NCI-H524 (cell line): ENCODE data around the gene KRTAP3-2.
A peak's percentile ranks its signal among the peaks of the same experiment; 100 is the strongest.
"Not testable (repeated sequence)": the region's sequence is repeated elsewhere in the genome, so short reads cannot be mapped to it uniquely, and the experiment has no call there.

Source experiments
- DNase-seq, 2 experiments: peaks; one replicate each; lab custom pipeline; 2025; lab: John Stamatoyannopoulos, UW

Gene KRTAP3-2

DNA sequence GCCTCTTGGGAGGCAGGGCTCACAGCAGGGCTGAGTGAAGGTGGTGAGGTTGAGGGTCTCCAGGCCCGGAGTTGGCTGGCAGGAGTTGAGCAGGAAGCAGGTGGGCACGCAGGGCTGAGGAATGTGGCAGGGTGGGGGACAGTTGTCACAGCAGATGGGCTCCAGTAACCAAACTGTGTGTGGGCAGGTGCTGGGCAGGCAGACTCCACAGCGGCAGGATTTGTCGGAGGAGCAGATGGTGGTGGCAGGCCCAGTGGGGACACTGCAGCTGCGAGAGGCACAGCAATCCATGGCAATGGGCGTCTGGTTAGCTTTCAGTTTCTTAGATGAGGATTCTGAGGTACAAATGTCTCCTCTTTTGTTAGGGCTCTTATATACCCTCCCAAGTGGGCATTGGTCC lies at the start of gene KRTAP3-2:
TSS of gene KRTAP3-2 (minus strand) at position 344 of the 400 bp plus-strand sequence. CDS start at position 291, 53 bp downstream.
- peak in 1 of 2 experiments; percentile 15 for DNase-seq

DNA sequence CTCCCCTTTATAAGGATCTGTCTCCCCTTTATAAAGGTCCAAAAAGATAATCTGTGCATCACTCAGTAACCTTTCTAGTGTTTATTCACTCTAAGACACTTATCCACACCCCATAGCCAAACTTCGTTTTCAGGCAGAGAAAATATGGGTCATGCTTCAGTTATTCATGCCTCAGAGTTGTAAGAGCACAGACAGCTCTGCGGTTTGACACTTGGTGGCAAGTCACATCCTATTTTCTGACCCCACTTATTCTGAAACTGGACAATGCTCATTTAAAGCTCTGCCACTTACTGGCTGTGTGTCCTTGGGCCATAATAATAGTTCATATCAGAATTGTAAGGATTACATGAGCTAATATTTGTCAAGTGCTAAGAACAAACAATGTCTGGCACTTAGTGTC lies 49.4 kb upstream of the KRTAP3-2 start:
- DNase-seq, result no peak

DNA sequence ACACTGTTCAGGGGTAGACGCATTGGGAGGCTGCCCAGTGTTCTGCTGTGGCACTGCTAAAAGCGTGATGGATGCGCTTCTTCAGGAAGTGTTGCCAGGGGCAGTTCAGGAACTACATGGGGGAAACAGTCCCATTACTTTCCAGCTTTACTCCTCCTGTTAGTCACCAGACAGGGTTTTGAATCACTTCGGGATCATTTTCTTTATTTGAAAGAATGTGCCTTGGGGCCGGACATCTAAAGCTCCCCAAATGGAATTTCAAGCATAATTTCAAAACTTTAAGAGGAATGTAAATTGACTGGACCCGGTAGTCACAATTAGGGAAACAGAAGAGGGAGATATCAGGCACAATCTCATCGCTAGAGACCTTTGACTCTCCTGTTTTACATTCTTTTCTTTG lies 48.7 kb upstream of the KRTAP3-2 start:
- no peak for DNase-seq

DNA sequence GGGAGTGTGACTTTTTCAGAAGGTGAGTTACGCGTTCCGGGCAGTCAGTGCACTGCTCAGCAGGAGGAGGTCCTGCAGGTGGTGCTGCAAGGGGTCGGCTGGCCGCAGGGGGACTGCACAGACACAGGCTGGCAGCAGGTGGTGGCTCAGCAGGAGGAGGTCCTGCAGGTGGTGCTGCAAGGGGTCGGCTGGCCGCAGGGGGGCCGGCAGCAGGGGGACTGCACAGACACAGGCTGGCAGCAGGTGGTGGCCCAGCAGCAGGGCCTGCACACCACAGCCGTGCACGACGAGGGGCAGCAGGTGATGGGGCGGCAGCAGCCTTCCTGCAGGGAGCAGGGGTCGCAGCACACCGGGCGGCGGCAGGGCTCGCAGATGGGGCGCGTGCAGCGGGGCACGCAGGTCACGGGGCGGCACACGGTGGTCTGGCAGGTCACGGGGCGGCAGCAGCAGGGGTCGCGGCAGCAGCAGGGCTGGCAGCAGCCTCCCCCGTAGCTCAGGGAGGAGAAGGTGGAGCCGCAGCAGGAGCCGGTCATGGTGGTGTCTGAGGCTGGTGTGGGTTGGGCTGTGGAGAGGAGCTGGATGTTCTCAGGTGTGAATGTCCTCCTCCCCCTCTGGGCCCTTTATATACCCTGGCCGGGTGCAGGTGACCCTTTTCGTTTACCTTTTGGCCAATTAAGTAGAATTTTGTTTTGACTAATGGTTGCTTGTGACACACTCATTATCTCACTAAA lies 47.2 kb upstream of the KRTAP3-2 start, which contains the start of gene KRTAP2-1:
TSS of gene KRTAP2-1 (minus strand) at position 582 of the 731 bp plus-strand sequence. CDS start at position 533, 49 bp downstream.
- DNase-seq, result not testable (repeated sequence)

DNA sequence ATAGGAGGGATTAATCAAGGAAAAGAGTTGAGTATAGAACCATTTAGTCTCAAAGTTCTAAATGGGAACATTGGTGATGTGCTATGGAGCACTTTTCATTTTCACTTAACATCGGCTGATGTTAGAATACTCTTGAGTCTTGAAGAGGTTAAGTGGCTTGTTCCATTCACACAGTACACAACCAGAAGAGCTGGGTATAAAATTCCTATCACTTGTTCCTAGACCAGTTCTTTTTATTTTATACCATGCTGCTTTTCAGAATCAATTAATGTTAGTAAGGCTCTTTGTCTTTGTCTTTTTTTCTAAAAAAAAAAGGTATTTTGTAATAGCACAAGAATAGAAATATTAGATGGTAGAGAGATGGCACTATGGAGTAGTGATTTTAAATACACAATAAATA lies 43.2 kb upstream of the KRTAP3-2 start:
- no peak for DNase-seq

DNA sequence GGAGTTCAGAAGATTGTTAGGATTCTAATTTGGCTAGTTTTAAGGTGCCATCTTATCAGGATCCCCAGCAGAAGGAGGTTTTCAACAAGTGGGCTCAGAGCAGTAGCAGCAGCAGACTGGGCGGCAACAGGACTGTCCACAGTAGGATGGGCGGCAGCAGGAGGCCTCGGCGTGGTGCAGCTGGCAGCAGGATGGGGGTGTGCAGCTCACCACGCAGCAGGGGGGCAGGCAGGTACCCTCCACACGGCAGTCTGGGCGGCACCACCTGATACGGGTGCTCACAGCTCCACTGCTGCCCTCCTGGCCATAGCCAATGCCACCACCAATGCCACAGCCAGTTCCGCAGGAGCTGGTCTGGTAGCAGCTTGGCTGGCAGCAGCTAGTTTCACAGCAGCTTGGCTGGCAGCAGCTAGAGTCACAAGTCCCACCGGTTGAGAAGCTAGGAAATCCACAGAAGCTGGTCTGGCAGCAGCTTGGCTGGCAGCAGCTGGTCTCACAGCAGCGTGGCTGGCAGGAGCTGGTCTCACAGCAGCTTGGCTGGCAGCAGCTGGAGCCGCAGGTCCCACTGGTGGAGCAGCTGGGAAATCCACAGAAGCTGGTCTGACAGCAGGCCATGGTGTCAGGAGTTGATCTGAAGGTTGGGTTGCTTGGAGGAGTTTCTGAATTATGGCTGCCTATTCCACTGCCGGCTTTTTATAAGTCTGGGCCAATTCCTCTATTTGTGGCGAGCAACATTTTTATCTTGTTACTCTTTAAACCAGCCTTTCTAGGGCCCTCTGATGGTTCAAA lies 41.3 kb upstream of the KRTAP3-2 start, which contains the start of gene KRTAP1-1:
TSS of gene KRTAP1-1 (minus strand) at position 668 of the 789 bp plus-strand sequence. CDS start at position 615, 53 bp downstream.
- peak in 1 of 2 experiments; percentile 2 for DNase-seq

DNA sequence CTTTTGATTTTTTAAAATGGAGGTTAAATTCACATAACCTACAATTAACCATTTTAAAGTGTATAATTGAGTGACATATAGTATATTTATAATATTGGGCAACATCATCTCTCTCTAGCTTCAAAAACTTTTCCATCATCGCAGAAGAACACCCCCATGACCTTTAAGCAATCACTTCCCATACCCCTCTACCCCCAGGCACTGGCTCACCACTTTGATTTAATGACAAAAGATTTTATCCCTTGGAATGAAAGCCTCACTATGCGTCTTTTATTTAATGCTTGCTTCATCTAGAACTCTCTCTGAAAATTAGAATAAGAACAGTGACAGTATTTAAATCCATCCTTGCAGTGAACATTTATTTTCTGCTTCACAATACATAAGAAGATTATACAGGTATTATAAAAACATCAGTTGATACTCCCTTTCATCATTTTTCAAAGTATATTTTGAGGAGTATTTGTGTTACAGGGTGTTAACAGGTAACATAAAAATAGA lies 38.2 kb upstream of the KRTAP3-2 start:
- no peak for DNase-seq

DNA sequence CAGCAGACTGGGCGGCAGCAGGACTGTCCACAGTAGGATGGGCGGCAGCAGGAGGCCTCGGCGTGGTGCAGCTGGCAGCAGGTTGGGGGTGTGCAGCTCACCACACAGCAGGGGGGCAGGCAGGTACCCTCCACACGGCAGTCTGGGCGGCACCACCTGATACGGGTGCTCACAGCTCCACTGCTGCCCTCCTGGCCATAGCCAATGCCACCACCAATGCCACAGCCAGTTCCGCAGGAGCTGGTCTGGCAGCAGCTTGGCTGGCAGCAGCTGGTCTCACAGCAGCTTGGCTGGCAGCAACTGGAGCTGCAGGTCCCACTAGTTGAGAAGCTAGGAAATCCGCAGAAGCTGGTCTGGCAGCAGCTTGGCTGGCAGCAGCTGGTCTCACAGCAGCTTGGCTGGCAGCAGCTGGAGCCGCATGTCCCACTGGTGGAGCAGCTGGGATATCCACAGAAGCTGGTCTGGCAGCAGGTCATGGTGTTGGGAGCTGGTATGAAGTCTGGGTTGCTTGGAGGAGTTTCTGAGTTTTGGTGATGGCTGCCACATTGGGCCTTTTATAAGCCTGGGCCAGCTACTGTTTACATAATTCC lies 34.7 kb upstream of the KRTAP3-2 start, which contains the start of gene KRTAP1-3:
TSS of gene KRTAP1-3 (minus strand) at position 529 of the 590 bp plus-strand sequence. CDS start at position 476, 53 bp downstream.
- DNase-seq, result not testable (repeated sequence)

DNA sequence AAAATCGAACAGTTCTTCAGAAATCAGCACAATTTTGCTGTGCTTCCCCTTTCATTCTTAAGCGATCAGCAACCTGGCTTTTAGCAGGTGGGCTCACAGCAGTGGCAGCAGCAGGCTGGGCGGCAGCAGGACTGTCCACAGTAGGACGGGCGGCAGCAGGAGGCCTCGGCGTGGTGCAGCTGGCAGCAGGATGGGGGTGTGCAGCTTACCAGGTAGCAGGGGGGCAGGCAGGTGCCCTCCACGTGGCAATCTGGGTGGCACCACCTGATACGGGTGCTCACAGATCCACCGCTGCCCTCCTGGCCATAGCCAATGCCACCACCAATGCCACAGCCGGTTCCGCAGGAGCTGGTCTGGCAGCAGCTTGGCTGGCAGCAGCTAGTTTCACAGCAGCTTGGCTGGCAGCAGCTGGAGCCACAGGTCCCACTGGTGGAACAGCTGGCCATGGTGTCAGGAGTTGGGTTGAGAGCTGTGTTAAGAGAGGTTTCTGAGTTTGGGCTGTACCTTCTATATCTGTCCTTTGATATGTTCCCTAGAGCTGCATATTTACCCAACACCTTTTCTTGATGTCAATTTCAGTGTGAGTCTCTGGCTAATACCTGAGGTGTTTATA lies 30.0 kb upstream of the KRTAP3-2 start, which contains the start of gene KRTAP1-4:
TSS of gene KRTAP1-4 (minus strand) at position 563 of the 613 bp plus-strand sequence. CDS start at position 446, 117 bp downstream.
- no peak for DNase-seq

DNA sequence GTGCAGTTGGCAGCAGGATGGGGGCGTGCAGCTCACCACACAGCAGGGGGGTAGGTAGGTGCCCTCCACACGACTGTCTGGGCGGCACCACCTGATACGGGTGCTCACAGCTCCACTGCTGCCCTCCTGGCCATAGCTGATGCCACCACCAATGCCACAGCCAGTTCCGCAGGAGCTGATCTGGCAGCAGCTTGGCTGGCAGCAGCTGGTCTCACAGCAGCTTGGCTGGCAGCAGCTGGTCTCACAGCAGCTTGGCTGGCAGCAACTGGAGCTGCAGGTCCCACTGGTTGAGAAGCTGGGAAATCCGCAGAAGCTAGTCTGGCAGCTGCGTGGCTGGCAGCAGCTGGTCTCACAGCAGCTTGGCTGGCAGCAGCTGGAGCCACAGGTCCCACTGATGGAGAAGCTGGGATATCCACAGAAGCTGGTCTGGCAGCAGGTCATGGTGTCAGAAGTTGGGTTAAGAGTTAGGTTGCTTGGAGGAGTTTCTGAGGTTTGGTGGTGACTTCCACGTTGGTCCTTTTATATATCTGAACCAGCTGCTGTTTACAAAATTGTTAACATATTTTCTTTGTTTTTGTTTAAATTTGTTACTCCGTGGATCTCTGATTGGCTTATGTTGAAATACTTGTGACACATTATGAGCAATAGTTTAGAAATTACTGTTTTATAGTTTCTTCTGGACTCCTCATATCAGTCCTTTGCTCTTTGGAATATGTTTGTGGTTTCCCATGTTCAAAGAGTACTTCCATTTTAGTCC lies 27.2 kb upstream of the KRTAP3-2 start, which contains the start of gene KRTAP1-5:
TSS of gene KRTAP1-5 (minus strand) at position 494 of the 757 bp plus-strand sequence. CDS start at position 441, 53 bp downstream.
- DNase-seq, result no peak

DNA sequence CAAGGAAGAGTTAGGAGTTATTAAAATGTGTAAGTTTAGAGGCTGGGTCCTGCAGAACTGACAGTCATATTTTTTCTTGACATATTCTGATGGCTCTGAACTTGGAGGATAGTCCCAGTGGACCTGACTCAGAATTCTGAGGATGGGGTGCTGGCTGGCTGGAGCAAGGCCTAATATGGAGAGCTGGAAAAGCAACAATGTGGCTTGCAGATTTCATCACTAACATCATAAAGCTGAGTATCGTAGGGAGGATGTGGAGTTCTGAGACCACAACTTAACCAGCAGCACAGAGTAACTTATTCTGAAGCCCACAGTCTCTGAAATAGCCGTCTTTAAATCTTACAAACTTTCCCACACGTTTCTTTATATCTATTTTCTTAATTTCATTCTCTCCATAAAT lies 25.0 kb upstream of the KRTAP3-2 start:
- no peak for DNase-seq

DNA sequence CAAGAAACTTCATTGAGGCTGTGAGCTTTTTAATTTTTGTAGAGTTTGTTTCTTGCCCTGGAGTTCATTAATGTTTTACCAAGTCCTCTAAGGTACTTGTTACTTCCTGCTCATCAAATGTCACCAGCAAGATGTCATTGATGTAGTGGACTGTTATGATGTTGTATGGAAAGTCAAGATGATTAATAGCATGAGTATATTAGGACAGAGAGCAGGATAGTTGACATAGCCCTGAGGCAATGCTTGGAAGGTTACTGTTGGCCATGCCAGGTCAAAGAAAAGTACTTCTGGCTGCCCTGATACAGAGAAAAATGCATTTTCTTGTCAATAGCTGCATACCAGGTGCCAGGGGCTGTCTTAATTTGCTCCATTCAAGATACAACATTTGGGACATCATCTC lies 20.6 kb upstream of the KRTAP3-2 start:
- no peak for DNase-seq

DNA sequence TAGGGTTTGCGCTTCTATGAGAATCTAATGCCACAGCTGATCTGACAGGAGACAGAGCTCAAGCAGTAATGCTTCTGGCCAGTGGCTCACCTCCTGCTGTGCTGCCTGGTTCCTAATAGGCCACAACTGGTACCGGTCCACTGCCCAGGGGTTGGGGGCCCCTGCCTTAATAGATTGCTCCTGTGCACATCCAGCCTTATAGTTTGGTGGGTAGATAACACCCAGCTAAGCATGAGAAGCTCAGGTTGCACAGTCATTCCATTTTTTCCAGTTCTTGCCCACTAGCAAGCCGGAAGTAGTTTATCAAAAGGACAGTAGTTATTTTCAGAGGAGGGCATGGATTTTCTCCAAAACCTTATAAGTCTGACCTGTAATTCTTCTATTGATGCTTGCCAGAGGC lies 19.7 kb upstream of the KRTAP3-2 start:
- DNase-seq, result no peak

DNA sequence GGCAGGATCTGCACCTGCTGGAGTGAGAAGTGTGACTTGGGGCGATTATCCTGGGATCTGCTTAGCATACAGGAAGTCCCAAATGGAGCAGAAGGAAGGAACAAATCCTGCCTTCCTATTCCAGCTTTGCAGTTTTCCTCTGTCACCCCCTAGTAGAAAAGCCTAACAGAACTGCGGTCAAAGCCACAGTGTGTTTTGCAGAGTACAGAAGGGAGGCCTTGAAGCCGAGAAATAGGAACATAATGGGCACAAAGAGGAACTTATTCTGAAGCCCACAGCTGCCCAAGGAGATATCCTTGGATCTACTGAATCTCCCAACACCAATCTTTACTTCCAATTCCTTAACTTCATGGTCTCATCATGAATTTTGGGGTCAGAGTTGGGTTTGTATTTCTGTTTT lies 18.8 kb upstream of the KRTAP3-2 start:
- no peak for DNase-seq

DNA sequence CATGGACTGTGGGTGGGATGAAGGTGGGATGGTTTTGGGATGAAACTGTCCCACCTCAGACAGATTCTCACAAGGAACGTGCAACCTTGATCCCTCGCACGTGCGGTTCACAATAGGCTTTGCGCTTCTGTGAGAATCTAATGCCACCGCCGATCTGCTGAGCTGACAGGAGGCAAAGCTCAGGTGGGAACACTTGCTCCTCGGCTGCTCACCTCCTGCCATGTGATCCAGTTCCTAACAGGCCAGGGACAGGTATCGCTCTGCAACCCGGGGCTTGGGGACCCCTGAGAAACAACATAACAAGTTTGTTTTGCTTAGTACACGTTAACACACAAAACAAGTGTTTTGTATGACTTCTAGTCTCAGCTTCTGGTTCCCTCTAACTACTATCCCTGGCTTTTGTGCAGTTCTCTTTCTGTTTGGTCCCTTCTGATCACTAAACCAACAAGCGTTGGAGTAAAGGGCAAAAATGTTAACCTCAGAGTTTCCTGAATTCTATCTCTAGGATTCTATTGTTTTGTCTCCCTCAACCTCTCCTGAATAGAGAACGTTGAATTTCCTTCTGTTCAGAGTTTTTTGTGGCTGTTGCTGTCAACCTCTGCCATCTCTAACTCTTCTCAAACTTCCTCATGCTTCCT lies 17.0 kb upstream of the KRTAP3-2 start:
- no peak for DNase-seq

DNA sequence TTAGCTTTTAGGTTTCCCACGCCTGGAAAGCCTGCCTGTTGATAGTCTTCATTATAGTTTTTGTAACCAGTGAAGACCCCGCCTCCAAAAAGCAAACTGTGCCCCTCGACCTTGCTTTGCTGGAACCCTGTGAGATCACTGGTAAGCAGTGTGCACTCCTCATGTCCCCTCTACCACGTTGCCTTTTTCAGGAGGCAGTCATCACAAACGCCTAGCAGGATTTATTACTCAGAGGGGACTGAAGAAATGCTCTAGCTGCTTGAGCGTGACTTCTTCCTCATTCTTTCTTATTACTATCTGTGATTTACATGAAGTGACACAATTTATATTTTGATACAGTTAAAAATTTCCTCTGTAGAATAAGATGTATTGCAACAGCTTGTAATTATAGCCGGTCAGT lies 15.7 kb upstream of the KRTAP3-2 start:
- DNase-seq, result no peak

DNA sequence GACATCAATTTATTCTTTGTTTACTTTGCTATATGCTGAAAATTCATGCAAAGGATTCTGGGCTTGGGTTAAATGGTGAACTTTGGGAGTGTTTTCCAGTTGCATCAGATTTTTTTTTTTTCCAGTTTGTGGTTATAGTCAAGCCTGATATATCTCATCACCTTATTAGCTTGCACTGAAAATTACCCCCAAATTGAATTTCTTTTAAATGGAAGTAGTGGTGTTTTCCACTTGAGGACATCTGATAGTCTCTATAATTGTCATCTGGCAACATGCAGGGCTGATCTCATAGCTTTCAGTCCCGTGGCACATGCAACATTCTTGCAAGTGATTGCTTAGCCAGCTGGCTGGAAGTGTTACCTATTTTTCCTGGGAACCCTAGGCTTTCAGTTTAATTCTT lies 13.9 kb upstream of the KRTAP3-2 start:
- DNase-seq, result no peak

DNA sequence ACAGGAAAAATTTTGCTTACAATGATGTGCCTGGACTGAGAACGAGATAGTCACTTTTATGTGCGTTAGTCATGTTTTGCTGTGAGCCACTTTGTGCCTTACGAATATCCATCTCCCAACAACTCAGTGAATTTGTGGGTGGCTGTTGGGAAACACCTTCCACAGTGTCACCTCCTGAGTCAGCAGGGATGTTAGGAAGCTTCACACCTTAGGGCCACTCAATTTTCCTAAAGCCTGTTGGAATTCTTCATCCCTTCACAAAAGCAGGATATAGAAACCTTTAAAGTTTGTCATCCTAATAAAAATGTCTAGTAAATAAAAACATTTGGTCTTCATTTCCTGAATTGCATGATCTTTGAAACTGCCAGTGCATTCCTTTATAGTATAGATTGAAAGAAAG lies 13.5 kb upstream of the KRTAP3-2 start:
- no peak for DNase-seq

DNA sequence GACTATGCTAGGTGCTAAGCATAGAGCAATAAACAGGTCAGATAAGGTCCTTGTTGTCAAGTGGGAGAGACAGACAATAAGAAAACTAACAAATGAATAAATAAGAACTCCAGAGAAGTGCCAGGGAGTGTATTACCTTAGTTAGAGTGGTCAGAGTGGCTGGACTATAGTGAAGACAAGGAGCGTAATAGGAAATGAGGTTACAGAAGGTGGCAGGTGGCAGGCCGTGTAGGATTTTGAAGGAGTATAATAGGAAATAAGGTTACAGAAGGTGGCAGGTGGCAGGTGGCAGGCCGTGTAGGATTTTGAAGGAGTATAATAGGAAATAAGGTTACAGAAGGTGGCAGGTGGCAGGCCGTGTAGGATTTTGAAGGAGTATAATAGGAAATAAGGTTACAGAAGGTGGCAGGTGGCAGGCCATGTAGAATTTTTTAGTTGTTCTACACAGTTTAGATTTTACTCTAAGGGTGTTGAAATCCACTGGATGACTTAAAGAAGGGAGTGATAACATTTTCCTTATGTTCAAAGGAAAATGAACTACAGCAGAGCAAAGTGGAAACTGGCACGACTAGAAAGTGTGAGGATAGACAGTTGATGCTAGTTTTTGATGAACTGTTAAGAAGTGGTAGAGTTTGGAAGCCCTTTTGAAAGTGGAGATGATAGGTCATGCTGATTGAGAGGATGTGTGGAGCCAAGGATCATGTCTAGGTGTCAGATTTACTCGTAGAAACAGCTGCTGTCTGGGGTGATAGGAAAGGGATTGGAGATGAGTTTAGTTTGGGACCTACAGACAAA lies 12.8 kb upstream of the KRTAP3-2 start:
- no peak for DNase-seq
